ENCODE measurements around the gene THUMPD2.

The THUMPD2 gene

DNA sequence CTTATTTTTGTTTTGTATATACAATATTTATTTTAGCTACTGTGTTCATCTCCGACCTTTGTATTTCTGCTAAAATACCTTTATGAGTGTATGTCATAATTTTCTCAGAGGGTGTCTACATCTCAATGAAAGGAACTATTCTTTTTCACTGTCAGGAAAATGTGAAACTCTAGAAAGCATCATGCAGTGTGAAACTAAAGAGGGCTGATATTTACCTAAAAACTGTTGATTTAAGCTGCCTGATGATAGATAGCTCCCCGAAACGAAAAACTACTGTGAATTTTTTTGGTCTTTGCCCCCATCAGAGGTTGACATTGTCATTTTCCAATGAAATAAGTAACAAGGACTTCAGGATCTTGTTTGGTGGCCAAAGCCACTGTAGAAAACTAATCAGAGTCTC lies 74.5 kb downstream of the THUMPD2 start:
- no peaks in the 10 kb centered on the region for H3K27me3 ChIP-seq (replicated peaks in 2 of 5; ENCODE audit: control insufficient read depth in 4 of 5, insufficient read depth in 5 of 5, low read length in 4 of 5)
- H3K4me1 ChIP-seq (ENCODE audit: control extremely low read depth in 1 of 4, control insufficient read depth in 4 of 4, insufficient read depth in 4 of 4, low read length in 3 of 4): peaks cover 0 to 12% (median 3%) of the 10 kb centered on the region in 4 experiments
- no peak overlapping the region for H3K27ac ChIP-seq (ENCODE audit: insufficient read depth in 1 of 2, low read depth in 1 of 2, low read length in 2 of 2, poor library complexity in 1 of 2, severe bottlenecking in 2 of 2)
- ChIA-PET POLR2A (no interaction called here), CTCF (interaction anchor here (0.8 to 2.9 kb wide), 3 partner anchors 24 to 112 kb away, joined by 3 to 9 read pairs (median 3); no protein-coding TSS in a partner anchor)
- H3K4me3 ChIP-seq (ENCODE audit: control insufficient read depth in 1 of 7, extremely low read depth in 1 of 7, insufficient read depth in 4 of 7, low read depth in 2 of 7, low read length in 6 of 7): no peak overlapping the region
- DNase-seq: no peak
- H3K36me3 ChIP-seq (ENCODE audit: control insufficient read depth in 4 of 4, insufficient read depth in 4 of 4, low read length in 3 of 4): no peaks in the 10 kb centered on the region
- WGBS (ENCODE audit: insufficient coverage): 95% methylated on average over 2 of the region's 3 CpGs
- H3K9me3 ChIP-seq (ENCODE audit: control extremely low read depth in 1 of 5, control insufficient read depth in 4 of 5, insufficient read depth in 2 of 5, low read depth in 1 of 5, low read length in 4 of 5): peaks cover 0 to 27% (median 5%) of the 10 kb centered on the region in 5 experiments

DNA sequence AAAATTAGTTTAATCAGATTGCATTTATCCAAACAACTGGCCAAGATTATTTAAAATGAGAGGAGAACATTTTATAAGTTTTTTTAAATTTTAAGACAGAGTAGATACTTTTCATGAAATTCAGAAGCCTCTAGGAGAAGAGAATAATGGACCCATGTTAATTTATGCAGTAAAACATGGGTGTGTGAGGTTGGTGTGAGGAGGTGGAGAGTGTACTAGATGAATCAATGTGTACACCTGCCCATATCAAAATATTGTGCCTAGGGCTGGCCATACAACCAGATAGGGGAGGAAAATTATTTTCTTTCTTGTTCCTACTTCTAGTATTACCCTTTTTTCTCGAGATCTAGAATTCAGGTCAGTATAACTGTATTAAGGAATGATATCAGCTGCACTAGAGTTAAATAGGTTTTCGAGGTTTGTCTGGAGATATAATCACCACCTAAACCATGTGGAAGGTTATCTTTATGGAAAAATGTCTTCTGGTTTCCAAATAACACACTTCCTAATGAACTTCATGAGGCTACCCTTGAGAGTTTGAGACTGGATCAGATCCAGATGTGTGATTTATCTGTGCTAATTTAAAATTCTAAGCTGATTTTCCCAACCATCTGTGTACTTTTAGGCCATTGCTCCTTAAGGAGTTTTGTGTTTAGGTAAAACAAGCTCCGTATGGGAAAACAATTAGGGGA lies 75.7 kb downstream of the THUMPD2 start:
- H3K9me3 ChIP-seq (ENCODE audit: control extremely low read depth in 1 of 5, control insufficient read depth in 4 of 5, insufficient read depth in 2 of 5, low read depth in 1 of 5, low read length in 4 of 5): peaks cover 0 to 27% (median 5%) of the 10 kb centered on the region in 5 experiments
- ChIA-PET POLR2A (no interaction called here), CTCF (interaction anchor here (0.7 to 1.5 kb wide), 4 partner anchors 15 to 468 kb away, joined by 3 to 4 read pairs (median 4); no protein-coding TSS in a partner anchor)
- H3K27me3 ChIP-seq (replicated peaks in 2 of 5; ENCODE audit: control insufficient read depth in 4 of 5, insufficient read depth in 5 of 5, low read length in 4 of 5): no peaks in the 10 kb centered on the region
- peaks cover 0 to 12% (median 3%) of the 10 kb centered on the region in 4 experiments for H3K4me1 ChIP-seq (ENCODE audit: control extremely low read depth in 1 of 4, control insufficient read depth in 4 of 4, insufficient read depth in 4 of 4, low read length in 3 of 4)
- H3K4me3 ChIP-seq (ENCODE audit: control insufficient read depth in 1 of 7, extremely low read depth in 1 of 7, insufficient read depth in 4 of 7, low read depth in 2 of 7, low read length in 6 of 7): no peak overlapping the region
- no peaks in the 10 kb centered on the region for H3K36me3 ChIP-seq (ENCODE audit: control insufficient read depth in 4 of 4, insufficient read depth in 4 of 4, low read length in 3 of 4)
- WGBS (ENCODE audit: insufficient coverage): no CpG with 5 or more reads among the region's 3 CpGs
- DNase-seq: no peak
- no peak overlapping the region for H3K27ac ChIP-seq (ENCODE audit: insufficient read depth in 1 of 2, low read depth in 1 of 2, low read length in 2 of 2, poor library complexity in 1 of 2, severe bottlenecking in 2 of 2)

DNA sequence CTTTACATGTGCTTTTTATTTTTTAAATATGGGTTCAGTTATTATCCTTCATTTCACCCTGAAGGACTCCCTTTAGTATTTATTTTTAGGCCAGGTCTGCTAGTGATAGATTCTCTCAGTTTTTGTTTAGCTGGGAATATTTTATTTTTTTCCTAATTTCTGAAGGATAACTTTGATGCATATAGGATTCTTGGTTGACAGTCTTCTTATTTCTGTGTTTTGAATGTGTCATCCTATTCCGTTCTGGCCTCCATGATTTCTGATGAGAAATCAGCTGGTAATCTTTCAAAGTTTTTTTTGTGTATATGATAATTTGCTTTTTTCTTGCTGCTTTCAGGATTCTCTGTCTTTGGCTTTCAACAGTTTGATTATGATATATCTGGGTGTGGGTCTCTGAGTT lies 77.9 kb downstream of the THUMPD2 start:
- Histone ChIP-seq H3K4me1 (ENCODE audit: control extremely low read depth in 1 of 4, control insufficient read depth in 4 of 4, insufficient read depth in 4 of 4, low read length in 3 of 4) (peaks cover 0 to 6% (median 1%) of the 10 kb centered on the region in 4 experiments), H3K9me3 (ENCODE audit: control extremely low read depth in 1 of 5, control insufficient read depth in 4 of 5, insufficient read depth in 2 of 5, low read depth in 1 of 5, low read length in 4 of 5) (peaks cover 0 to 27% (median 5%) of the 10 kb centered on the region in 5 experiments), H3K4me3 (ENCODE audit: control insufficient read depth in 1 of 7, extremely low read depth in 1 of 7, insufficient read depth in 4 of 7, low read depth in 2 of 7, low read length in 6 of 7) (no peak overlapping the region), H3K36me3 (ENCODE audit: control insufficient read depth in 4 of 4, insufficient read depth in 4 of 4, low read length in 3 of 4) (no peaks in the 10 kb centered on the region), H3K27ac (ENCODE audit: insufficient read depth in 1 of 2, low read depth in 1 of 2, low read length in 2 of 2, poor library complexity in 1 of 2, severe bottlenecking in 2 of 2) (no peak overlapping the region), H3K27me3 (replicated peaks in 2 of 5; ENCODE audit: control insufficient read depth in 4 of 5, insufficient read depth in 5 of 5, low read length in 4 of 5) (peaks cover 0 to 2% (median 0%) of the 10 kb centered on the region in 5 experiments)
- WGBS (ENCODE audit: insufficient coverage): 100% methylated on average over 1 of the region's 1 CpG
- ChIA-PET POLR2A (no interaction called here), CTCF (interaction anchor here (1.0 to 1.5 kb wide), 2 partner anchors 107 to 322 kb away, joined by 3 to 8 read pairs; no protein-coding TSS in a partner anchor)
- peak in 2 of 3 donors; percentile 17 to 42 for DNase-seq

DNA sequence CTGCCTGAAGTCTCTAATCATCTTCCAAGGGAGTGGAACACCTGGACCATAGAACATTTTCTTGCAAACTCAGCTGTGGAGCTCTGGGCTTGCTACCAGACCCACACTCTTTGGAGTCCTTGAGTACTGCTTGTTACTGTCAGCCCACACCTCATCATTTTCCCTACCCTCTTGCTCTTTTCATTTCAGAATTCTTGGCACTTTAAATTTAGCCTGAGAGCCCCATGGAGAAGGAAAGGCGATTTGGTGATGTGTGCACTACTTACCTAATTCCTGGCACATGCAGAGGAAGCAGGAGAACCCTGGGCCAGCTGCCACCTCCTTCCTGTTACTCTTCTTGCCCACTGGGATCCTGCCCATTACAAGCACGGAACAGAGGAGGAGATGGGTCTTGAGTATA lies 81.6 kb downstream of the THUMPD2 start:
- CTCF ChIA-PET: interaction anchor here (0.7 to 5.9 kb wide), 19 partner anchors 12 to 468 kb away, joined by 3 to 115 read pairs (median 4); no protein-coding TSS in a partner anchor

DNA sequence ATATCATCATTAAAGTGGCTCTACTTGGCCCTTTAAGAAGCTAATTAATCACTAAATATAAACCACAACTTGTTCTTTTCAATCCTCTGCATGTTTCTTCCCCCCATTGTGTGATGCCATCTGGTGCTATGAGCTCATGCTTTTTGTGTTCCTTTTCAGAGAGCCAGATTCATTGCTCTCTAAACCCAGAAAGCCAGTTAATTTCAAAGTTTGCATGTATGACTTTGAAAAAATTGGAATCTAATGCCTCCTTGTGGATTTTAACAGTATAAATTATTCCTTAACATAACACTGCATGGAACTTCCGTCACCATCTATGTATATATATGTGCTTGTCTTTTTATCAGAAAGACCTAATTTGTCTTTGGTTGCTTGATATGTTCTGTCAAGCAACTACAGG lies 82.2 kb downstream of the THUMPD2 start:
- Histone ChIP-seq H3K27ac (ENCODE audit: insufficient read depth in 1 of 2, low read depth in 1 of 2, low read length in 2 of 2, poor library complexity in 1 of 2, severe bottlenecking in 2 of 2) (no peak overlapping the region), H3K4me1 (ENCODE audit: control extremely low read depth in 1 of 4, control insufficient read depth in 4 of 4, insufficient read depth in 4 of 4, low read length in 3 of 4) (no peaks in the 10 kb centered on the region), H3K4me3 (ENCODE audit: control insufficient read depth in 1 of 7, extremely low read depth in 1 of 7, insufficient read depth in 4 of 7, low read depth in 2 of 7, low read length in 6 of 7) (no peak overlapping the region), H3K9me3 (ENCODE audit: control extremely low read depth in 1 of 5, control insufficient read depth in 4 of 5, insufficient read depth in 2 of 5, low read depth in 1 of 5, low read length in 4 of 5) (peaks cover 0 to 18% (median 5%) of the 10 kb centered on the region in 5 experiments), H3K27me3 (replicated peaks in 2 of 5; ENCODE audit: control insufficient read depth in 4 of 5, insufficient read depth in 5 of 5, low read length in 4 of 5) (peaks cover 0 to 2% (median 0%) of the 10 kb centered on the region in 5 experiments), H3K36me3 (ENCODE audit: control insufficient read depth in 4 of 4, insufficient read depth in 4 of 4, low read length in 3 of 4) (no peaks in the 10 kb centered on the region)
- DNase-seq: peak; percentile 22 to 52 (median 46)
- CTCF ChIA-PET: interaction anchor here (0.7 to 5.9 kb wide), 25 partner anchors 9 to 335 kb away, joined by 3 to 115 read pairs (median 3); no protein-coding TSS in a partner anchor
- no CpG with 5 or more reads among the region's 1 CpG for WGBS (ENCODE audit: insufficient coverage)
- POLR2A ChIA-PET: no interaction called here

More for the DNA sequence above, 81.6 kb downstream of the THUMPD2 start:
- Histone ChIP-seq H3K4me1 (ENCODE audit: control extremely low read depth in 1 of 4, control insufficient read depth in 4 of 4, insufficient read depth in 4 of 4, low read length in 3 of 4) (no peaks in the 10 kb centered on the region), H3K27ac (ENCODE audit: insufficient read depth in 1 of 2, low read depth in 1 of 2, low read length in 2 of 2, poor library complexity in 1 of 2, severe bottlenecking in 2 of 2) (no peak overlapping the region), H3K4me3 (ENCODE audit: control insufficient read depth in 1 of 7, extremely low read depth in 1 of 7, insufficient read depth in 4 of 7, low read depth in 2 of 7, low read length in 6 of 7) (no peak overlapping the region), H3K27me3 (replicated peaks in 2 of 5; ENCODE audit: control insufficient read depth in 4 of 5, insufficient read depth in 5 of 5, low read length in 4 of 5) (peaks cover 0 to 2% (median 0%) of the 10 kb centered on the region in 5 experiments), H3K9me3 (ENCODE audit: control extremely low read depth in 1 of 5, control insufficient read depth in 4 of 5, insufficient read depth in 2 of 5, low read depth in 1 of 5, low read length in 4 of 5) (peaks cover 0 to 23% (median 5%) of the 10 kb centered on the region in 5 experiments), H3K36me3 (ENCODE audit: control insufficient read depth in 4 of 4, insufficient read depth in 4 of 4, low read length in 3 of 4) (no peaks in the 10 kb centered on the region)
- 80% methylated on average over 1 of the region's 2 CpGs for WGBS (ENCODE audit: insufficient coverage)
- DNase-seq: no peak
- POLR2A ChIA-PET: interaction anchor here (0.5 kb wide), 1 partner anchor 97 kb away, joined by 3 read pairs; no protein-coding TSS in a partner anchor

DNA sequence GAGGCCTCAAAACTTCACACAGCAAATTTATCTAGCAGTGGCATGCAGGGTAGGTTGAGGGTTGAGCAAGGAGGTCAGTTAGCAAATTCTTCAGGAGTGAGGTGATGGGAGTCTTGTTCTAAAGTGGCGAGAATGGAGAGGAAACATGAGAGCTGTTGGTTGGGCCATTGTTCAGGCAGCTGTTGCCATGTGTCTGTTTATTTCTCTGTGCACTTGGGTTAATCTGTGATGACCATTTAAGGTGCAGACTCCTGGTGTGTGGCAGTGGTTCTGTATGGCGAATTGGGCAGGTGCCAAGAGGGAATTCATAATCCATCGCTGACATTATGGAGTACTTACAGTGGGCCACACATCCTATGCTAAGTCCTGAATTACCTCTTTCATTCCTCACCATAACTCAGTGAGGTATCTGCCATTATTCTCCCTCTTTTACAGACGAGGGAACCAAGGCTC lies 82.9 kb downstream of the THUMPD2 start:
- POLR2A ChIA-PET: no interaction called here
- H3K27me3 ChIP-seq (replicated peaks in 2 of 5; ENCODE audit: control insufficient read depth in 4 of 5, insufficient read depth in 5 of 5, low read length in 4 of 5): peaks cover 0 to 2% (median 0%) of the 10 kb centered on the region in 5 experiments
- CTCF ChIA-PET: interaction anchor here (0.8 to 5.9 kb wide), 20 partner anchors 10 to 322 kb away, joined by 3 to 115 read pairs (median 4); no protein-coding TSS in a partner anchor
- 100% methylated on average over 2 of the region's 4 CpGs for WGBS (ENCODE audit: insufficient coverage)
- H3K4me1 ChIP-seq (ENCODE audit: control extremely low read depth in 1 of 4, control insufficient read depth in 4 of 4, insufficient read depth in 4 of 4, low read length in 3 of 4): no peaks in the 10 kb centered on the region
- H3K9me3 ChIP-seq (ENCODE audit: control extremely low read depth in 1 of 5, control insufficient read depth in 4 of 5, insufficient read depth in 2 of 5, low read depth in 1 of 5, low read length in 4 of 5): peaks cover 0 to 12% (median under 1%) of the 10 kb centered on the region in 5 experiments
- DNase-seq: no peak
- no peaks in the 10 kb centered on the region for H3K36me3 ChIP-seq (ENCODE audit: control insufficient read depth in 4 of 4, insufficient read depth in 4 of 4, low read length in 3 of 4)
- no peak overlapping the region for H3K27ac ChIP-seq (ENCODE audit: insufficient read depth in 1 of 2, low read depth in 1 of 2, low read length in 2 of 2, poor library complexity in 1 of 2, severe bottlenecking in 2 of 2)
- H3K4me3 ChIP-seq (ENCODE audit: control insufficient read depth in 1 of 7, extremely low read depth in 1 of 7, insufficient read depth in 4 of 7, low read depth in 2 of 7, low read length in 6 of 7): no peak overlapping the region

DNA sequence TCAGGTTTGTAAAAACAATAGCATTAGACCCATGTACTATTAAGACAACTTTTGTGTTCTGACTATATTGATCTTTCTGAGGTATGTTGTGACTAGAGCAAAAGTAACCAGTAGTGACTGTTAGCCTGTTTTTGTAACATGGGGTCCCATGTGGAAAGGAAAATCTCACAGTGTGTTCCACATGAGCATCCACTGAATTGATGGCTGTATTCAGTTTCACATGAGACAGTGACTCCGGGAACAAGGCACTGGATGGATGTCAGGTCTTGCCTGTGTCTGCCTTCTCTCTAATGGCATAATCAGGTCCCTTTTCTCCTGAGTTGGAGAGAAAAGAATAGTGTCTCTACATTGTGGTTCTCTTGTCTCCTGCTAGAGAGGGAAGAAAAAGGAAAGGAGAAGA lies 85.8 kb downstream of the THUMPD2 start:
- DNase-seq: no peak
- Histone ChIP-seq H3K4me1 (ENCODE audit: control extremely low read depth in 1 of 4, control insufficient read depth in 4 of 4, insufficient read depth in 4 of 4, low read length in 3 of 4) (no peaks in the 10 kb centered on the region), H3K9me3 (ENCODE audit: control extremely low read depth in 1 of 5, control insufficient read depth in 4 of 5, insufficient read depth in 2 of 5, low read depth in 1 of 5, low read length in 4 of 5) (peaks cover 0 to 6% (median 0%) of the 10 kb centered on the region in 5 experiments), H3K27ac (ENCODE audit: insufficient read depth in 1 of 2, low read depth in 1 of 2, low read length in 2 of 2, poor library complexity in 1 of 2, severe bottlenecking in 2 of 2) (no peak overlapping the region), H3K27me3 (replicated peaks in 2 of 5; ENCODE audit: control insufficient read depth in 4 of 5, insufficient read depth in 5 of 5, low read length in 4 of 5) (peaks cover 0 to 2% (median 0%) of the 10 kb centered on the region in 5 experiments), H3K4me3 (ENCODE audit: control insufficient read depth in 1 of 7, extremely low read depth in 1 of 7, insufficient read depth in 4 of 7, low read depth in 2 of 7, low read length in 6 of 7) (no peak overlapping the region), H3K36me3 (ENCODE audit: control insufficient read depth in 4 of 4, insufficient read depth in 4 of 4, low read length in 3 of 4) (no peaks in the 10 kb centered on the region)
- CTCF ChIA-PET: no interaction called here
- no CpG with 5 or more reads among the region's 1 CpG for WGBS (ENCODE audit: insufficient coverage)
- POLR2A ChIA-PET: no interaction called here

Data from common myeloid progenitor, CD34-positive (primary cell).